Parathyroid adenoma (tissue), 2 donors: ENCODE results near the gene HECTD3.

Experiments
- H2AFZ ChIP-seq: fragments of 300-600 bp; sonication (generic); one replicate; pipeline ENCODE4 v1.7.0; 2017; ENCODE audit warnings: antibody characterized with exemption, mild to moderate bottlenecking
- H3K27ac ChIP-seq: fragments of 300-600 bp; sonication (generic); one replicate; pipeline ENCODE4 v1.7.0; 2017
- H3K27me3 ChIP-seq: fragments of 300-600 bp; sonication (generic); one replicate; pipeline ENCODE4 v1.7.0; 2017; ENCODE audit warnings: low read length; ENCODE audit not compliant: control insufficient read depth, insufficient read depth
- H3K36me3 ChIP-seq: fragments of 300-600 bp; sonication (generic); one replicate; pipeline ENCODE4 v1.7.0; 2017; ENCODE audit warnings: low read length; ENCODE audit not compliant: control insufficient read depth, insufficient read depth
- H3K4me1 ChIP-seq: fragments of 300-600 bp; sonication (generic); one replicate; pipeline ENCODE4 v1.7.0; 2017; ENCODE audit warnings: control low read depth
- H3K4me2 ChIP-seq: fragments of 300-600 bp; sonication (generic); one replicate; pipeline ENCODE4 v1.7.0; 2017; ENCODE audit warnings: low read length
- H3K4me3 ChIP-seq: fragments of 300-600 bp; sonication (generic); one replicate; pipeline ENCODE4 v1.7.0; 2017; ENCODE audit warnings: low read depth, low read length
- H3K79me2 ChIP-seq: fragments of 300-600 bp; sonication (generic); one replicate; pipeline ENCODE4 v1.7.0; 2017; ENCODE audit warnings: control low read depth
- H3K9ac ChIP-seq: fragments of 300-600 bp; sonication (generic); one replicate; pipeline ENCODE4 v1.7.0; 2017; ENCODE audit warnings: mild to moderate bottlenecking
- H3K9me3 ChIP-seq: fragments of 300-600 bp; sonication (generic); one replicate; pipeline ENCODE4 v1.7.0; 2017; ENCODE audit warnings: low read length; ENCODE audit not compliant: control insufficient read depth
- TF ChIP-seq, protein P1 (sequence below): fragments of 300-600 bp; sonication (generic); IDR thresholded peaks from one replicate; pipeline ENCODE4 v1.7.0; 2017; ENCODE audit warnings: antibody characterized with exemption, mild to moderate bottlenecking
- donor health status: primary hyperparathyroidism.

The HECTD3 gene

DNA sequence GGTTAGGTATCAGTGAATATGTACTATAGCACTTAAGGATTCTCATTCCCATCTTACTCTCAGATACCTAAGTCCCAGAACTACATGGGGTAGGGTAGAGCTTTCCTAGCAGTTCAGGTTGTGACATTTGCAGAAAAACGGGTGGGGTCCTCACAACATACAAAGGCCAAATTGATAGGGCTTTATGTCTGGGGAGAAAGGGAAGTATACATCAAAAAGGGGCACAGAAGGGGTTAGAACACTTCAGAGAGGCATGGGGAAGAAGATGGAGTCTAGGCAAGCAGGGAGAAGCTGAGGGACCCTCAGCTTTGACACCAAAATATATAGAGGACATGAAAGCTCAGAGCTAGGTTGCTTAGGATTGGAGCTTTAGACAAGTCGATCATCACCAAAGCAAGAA lies 4.6 kb upstream of the HECTD3 start:
- H3K4me1 ChIP-seq: peaks cover 3% of the 10 kb centered on the region
- no peak overlapping the region for H3K4me2 ChIP-seq
- no peaks in the 10 kb centered on the region for H3K27me3 ChIP-seq
- no peaks in the 10 kb centered on the region for H3K79me2 ChIP-seq
- TF ChIP-seq, protein P1, sequence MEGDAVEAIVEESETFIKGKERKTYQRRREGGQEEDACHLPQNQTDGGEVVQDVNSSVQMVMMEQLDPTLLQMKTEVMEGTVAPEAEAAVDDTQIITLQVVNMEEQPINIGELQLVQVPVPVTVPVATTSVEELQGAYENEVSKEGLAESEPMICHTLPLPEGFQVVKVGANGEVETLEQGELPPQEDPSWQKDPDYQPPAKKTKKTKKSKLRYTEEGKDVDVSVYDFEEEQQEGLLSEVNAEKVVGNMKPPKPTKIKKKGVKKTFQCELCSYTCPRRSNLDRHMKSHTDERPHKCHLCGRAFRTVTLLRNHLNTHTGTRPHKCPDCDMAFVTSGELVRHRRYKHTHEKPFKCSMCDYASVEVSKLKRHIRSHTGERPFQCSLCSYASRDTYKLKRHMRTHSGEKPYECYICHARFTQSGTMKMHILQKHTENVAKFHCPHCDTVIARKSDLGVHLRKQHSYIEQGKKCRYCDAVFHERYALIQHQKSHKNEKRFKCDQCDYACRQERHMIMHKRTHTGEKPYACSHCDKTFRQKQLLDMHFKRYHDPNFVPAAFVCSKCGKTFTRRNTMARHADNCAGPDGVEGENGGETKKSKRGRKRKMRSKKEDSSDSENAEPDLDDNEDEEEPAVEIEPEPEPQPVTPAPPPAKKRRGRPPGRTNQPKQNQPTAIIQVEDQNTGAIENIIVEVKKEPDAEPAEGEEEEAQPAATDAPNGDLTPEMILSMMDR: no peak
- H3K4me3 ChIP-seq: no peak overlapping the region
- no peaks in the 10 kb centered on the region for H3K36me3 ChIP-seq
- H2AFZ ChIP-seq: no peak overlapping the region
- H3K9ac ChIP-seq: no peak overlapping the region
- H3K27ac ChIP-seq: no peak overlapping the region
- no peaks in the 10 kb centered on the region for H3K9me3 ChIP-seq

DNA sequence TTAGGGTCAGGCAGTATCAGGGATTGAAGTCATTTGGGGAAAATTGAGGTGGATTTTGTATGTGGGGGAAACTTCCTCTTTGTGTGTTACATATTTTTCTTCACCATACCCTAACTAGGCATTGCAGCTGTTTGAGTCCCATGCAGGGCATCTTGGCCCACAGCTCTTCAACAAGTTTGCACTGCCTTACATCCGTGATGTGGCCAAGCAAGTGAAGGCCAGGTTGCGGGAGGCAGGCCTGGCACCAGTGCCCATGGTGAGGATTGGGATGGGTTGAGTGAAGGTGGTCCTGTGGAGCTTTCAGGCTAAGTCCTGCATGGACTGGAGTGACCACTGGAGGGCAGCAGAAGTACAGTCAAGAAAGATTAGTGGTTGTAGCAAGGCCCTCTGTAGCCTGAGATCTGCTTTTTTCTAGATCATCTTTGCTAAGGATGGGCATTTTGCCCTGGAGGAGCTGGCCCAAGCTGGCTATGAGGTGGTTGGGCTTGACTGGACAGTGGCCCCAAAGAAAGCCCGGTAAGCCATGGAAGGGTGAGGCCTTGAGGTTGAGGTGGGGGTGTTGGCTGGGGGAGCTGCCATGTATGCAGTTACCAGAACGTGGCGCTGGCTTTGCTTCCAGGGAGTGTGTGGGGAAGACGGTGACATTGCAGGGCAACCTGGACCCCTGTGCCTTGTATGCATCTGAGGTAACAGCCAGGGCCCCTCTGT lies 3.4 kb upstream of the HECTD3 start:
- H3K27ac ChIP-seq: no peak overlapping the region

DNA sequence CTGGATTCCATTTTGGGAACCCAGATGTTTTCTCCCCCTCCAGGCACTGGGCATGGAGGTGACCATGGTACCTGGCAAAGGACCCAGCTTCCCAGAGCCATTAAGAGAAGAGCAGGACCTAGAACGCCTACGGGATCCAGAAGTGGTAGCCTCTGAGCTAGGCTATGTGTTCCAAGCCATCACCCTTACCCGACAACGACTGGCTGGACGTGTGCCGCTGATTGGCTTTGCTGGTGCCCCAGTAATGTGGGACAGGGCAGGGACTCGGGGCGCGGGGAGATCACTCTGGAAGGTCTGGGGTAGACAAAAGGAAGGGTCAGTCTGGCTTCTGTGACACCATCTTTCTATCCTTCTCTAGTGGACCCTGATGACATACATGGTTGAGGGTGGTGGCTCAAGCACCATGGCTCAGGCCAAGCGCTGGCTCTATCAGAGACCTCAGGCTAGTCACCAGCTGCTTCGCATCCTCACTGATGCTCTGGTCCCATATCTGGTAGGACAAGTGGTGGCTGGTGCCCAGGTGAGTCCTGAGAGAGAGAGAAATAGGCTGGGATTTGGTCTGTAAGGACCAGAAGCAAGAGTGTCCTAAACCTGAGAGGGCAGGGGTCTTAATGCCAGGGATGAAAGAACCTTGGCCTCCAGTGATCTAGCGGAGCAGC lies 2.6 kb upstream of the HECTD3 start:
- H2AFZ ChIP-seq: no peak overlapping the region
- H3K4me3 ChIP-seq: no peak overlapping the region
- H3K36me3 ChIP-seq: no peaks in the 10 kb centered on the region
- H3K79me2 ChIP-seq: no peaks in the 10 kb centered on the region
- H3K27me3 ChIP-seq: no peaks in the 10 kb centered on the region
- H3K9me3 ChIP-seq: no peaks in the 10 kb centered on the region
- TF ChIP-seq, protein P1: no peak
- no peak overlapping the region for H3K9ac ChIP-seq
- no peak overlapping the region for H3K27ac ChIP-seq
- H3K4me1 ChIP-seq: peaks cover 7% of the 10 kb centered on the region
- H3K4me2 ChIP-seq: no peak overlapping the region

More for the DNA sequence above, 3.4 kb upstream of the HECTD3 start:
- Histone ChIP-seq H3K36me3 (no peaks in the 10 kb centered on the region), H2AFZ (no peak overlapping the region), H3K9me3 (no peaks in the 10 kb centered on the region), H3K9ac (no peak overlapping the region), H3K4me3 (no peak overlapping the region), H3K4me2 (peak overlapping the region; percentile 13), H3K4me1 (peaks cover 7% of the 10 kb centered on the region), H3K27me3 (no peaks in the 10 kb centered on the region), H3K79me2 (no peaks in the 10 kb centered on the region)
- TF ChIP-seq, protein P1: peak; percentile 67

DNA sequence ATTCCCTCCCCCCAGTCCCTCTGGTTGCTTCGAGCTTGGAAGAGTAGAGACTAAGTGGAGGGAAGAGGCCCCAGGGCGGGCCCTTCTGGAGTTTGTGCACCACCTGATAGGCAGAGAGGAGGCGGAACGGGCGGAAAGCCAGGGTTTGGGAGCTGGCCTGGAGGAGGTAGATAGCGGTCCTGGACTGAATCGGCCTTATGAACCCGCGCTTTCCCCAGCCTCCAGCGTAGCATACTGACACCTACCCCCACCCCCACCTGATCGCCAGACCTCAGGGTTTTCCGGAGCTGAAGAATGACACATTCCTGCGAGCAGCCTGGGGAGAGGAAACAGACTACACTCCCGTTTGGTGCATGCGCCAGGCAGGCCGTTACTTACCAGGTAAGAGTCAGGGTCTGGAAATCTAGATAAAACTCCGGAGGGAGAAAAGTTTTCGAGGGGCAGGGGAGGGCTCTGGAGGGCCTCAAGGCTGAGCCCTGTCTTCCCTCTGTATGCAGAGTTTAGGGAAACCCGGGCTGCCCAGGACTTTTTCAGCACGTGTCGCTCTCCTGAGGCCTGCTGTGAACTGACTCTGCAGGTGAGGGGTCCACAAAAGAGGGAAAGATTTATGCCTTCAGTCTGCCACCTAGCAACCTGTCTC lies 1.6 kb upstream of the HECTD3 start:
- H3K4me3 ChIP-seq: peak overlapping the region; percentile 87
- TF ChIP-seq, protein P1: no peak
- no peaks in the 10 kb centered on the region for H3K9me3 ChIP-seq
- peak overlapping the region; percentile 37 for H3K9ac ChIP-seq
- no peaks in the 10 kb centered on the region for H3K79me2 ChIP-seq
- H3K27ac ChIP-seq: peak overlapping the region; percentile 55
- H2AFZ ChIP-seq: peak overlapping the region; percentile 90
- H3K4me1 ChIP-seq: peaks cover 4% of the 10 kb centered on the region
- peak overlapping the region; percentile 99 for H3K4me2 ChIP-seq
- H3K27me3 ChIP-seq: no peaks in the 10 kb centered on the region
- H3K36me3 ChIP-seq: no peaks in the 10 kb centered on the region
